Germinal center (tissue), 1 donor: ENCODE data around the gene KCTD17.
A peak's percentile ranks its signal among the peaks of the same experiment; 100 is the strongest.

ENCODE experiments used
- DNase-seq: peaks from one replicate; pipeline ENCODE4 v3.0.0; 2012; ENCODE audit warnings: mixed read lengths, low spot score

KCTD17 gene

GRCh38 chr22:37051391-37052385 lies at the start of gene KCTD17:
TSS of gene KCTD17 (plus strand) at chr22:37051742. CDS start at chr22:37051761, 19 bp downstream.
- peak; percentile 92 for DNase-seq

GRCh38 chr22:37001826-37002225 lies 49.7 kb upstream of the KCTD17 start:
- no peak for DNase-seq

- DNase-seq = no peak
These were observed 48.9 kb upstream of the KCTD17 start for GRCh38 chr22:37002633-37003032.

GRCh38 chr22:37007651-37008050 lies 43.9 kb upstream of the KCTD17 start:
- no peak for DNase-seq

- no peak for DNase-seq
These were observed 43.2 kb upstream of the KCTD17 start for GRCh38 chr22:37008365-37008764.

GRCh38 chr22:37009490-37009889 lies 42.1 kb upstream of the KCTD17 start:
- no peak for DNase-seq

GRCh38 chr22:37010174-37010573 lies 41.4 kb upstream of the KCTD17 start:
- DNase-seq = no peak

GRCh38 chr22:37010976-37011375 lies 40.6 kb upstream of the KCTD17 start:
- no peak for DNase-seq

- DNase-seq = no peak
These were observed 40.1 kb upstream of the KCTD17 start for GRCh38 chr22:37011472-37011871.

GRCh38 chr22:37012262-37012904 lies 39.2 kb upstream of the KCTD17 start:
- no peak for DNase-seq

GRCh38 chr22:37012956-37013355 lies 38.6 kb upstream of the KCTD17 start:
- DNase-seq = no peak

- no peak for DNase-seq
These were observed 37.1 kb upstream of the KCTD17 start for GRCh38 chr22:37014415-37014806.

GRCh38 chr22:37014835-37015586 lies 36.5 kb upstream of the KCTD17 start:
- DNase-seq = no peak

- DNase-seq = no peak
These were observed 36.0 kb upstream of the KCTD17 start for GRCh38 chr22:37015587-37015878.

- no peak for DNase-seq
These were observed 35.2 kb upstream of the KCTD17 start for GRCh38 chr22:37016134-37016910.

- no peak for DNase-seq
These were observed 34.2 kb upstream of the KCTD17 start for GRCh38 chr22:37017356-37017755.

- DNase-seq = no peak
These were observed 33.3 kb upstream of the KCTD17 start for GRCh38 chr22:37018086-37018814.

- no peak for DNase-seq
These were observed 32.7 kb upstream of the KCTD17 start for GRCh38 chr22:37018815-37019308.

GRCh38 chr22:37019309-37020191 lies 32.0 kb upstream of the KCTD17 start, which contains the start of the genes MPST and TST:
TSS of gene MPST (plus strand) at chr22:37019742. CDS start at chr22:37019837, 95 bp downstream.
TSS of gene TST (minus strand) at chr22:37019447. CDS start at chr22:37018732, 715 bp downstream.
- DNase-seq = peak; percentile 57

GRCh38 chr22:37020192-37020479 lies 31.4 kb upstream of the KCTD17 start:
- DNase-seq = no peak
